Stimulated activated CD8-positive, alpha-beta memory T cell treated with anti-CD3 and anti-CD28 coated beads, Interleukin-7, amount 100 ng/mL, for 24 hours (primary cell): ENCODE measurements around the gene UNCX.

Experiments
- DNase-seq: peaks from one replicate; pipeline ENCODE4 v3.0.0-alpha.2; 2020; ENCODE audit warnings: low read depth

Gene UNCX

DNA sequence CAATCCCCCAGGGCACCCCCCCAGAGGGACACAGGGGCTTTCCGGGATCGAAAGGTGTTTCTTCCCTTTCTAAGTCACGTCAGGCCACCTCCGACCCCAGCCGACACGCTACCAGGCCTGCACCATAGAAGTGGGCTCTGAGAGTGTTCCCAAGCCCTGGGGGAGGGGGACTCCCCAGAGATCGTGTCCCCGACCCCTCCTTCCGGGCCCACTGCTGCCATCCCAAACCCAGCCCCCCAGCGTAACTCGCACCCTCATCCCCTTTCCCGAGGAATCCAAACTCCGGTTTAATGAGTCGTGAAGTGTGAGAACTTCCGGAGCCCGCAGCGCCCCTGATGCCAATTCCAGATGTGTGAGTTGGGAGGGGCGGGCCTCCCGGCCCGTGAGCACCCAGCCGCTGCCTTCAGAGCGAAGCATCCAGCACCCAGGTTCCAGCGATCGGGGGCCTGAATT, 11.3 kb downstream of the UNCX start:
- DNase-seq = no peak

DNA sequence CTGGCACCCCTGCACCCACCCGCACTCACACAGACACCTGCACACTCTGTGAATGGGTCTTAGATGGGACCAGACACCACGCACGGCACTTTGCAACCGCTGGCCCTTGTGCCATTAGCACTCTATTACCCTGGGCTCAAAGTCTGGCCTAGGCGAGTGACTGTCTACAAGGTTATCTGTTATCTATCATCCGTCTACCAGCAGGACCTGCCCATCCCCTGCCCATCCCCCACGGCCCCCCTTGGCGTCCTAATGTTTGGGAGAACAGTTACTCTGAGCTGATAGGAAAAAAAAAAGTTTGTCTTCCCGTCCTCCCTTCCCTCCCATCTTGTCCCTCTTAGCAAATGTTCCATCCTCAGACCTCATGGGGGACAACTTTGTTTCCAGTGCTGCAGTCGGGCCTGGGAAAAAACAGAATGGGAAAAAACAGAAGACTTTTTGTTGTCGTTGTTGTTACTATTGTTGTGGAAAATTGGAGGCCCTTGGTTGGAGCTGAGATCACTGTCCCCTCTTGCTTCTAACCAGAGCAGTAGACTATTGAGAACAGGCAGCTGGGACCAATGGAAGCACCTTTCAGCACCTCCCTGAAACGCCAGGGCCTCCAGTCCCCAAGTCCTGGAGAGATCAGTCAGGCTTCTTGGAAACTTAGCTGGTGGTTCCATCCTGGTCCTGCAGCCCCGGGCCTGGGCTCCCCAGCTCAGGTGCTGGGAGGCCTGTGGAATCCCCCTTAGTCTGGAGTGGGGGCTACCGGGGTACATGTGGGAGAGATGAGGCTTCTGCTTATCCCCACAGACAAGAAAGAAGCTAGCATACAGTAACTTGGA, 12.2 kb downstream of the UNCX start:
- DNase-seq = no peak

DNA sequence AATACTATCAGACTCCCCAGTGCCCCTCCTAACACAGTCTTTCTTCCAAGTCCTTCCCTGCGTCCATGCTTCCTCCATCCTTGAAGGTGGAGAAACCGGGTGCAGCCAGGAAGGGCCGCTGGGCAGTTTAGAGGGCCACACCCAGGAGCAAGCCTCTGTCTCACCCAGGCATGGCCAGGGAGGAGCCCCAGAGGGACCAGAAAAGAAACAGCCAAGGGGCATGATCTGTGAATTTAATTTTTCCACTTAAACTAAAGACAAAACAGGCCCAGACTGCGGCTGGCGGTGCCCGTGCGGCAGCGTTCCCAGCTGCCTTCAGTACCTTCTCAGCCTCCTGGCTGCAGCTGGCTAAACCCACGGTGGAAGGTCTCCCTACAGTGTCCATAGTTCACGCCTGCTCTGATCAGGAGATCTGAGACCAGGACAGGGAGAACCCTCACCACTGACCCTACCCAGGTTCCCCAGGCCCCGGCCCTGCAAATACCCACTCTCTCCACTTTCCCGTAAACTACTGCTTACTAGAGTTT, 12.9 kb downstream of the UNCX start:
- DNase-seq = no peak

DNA sequence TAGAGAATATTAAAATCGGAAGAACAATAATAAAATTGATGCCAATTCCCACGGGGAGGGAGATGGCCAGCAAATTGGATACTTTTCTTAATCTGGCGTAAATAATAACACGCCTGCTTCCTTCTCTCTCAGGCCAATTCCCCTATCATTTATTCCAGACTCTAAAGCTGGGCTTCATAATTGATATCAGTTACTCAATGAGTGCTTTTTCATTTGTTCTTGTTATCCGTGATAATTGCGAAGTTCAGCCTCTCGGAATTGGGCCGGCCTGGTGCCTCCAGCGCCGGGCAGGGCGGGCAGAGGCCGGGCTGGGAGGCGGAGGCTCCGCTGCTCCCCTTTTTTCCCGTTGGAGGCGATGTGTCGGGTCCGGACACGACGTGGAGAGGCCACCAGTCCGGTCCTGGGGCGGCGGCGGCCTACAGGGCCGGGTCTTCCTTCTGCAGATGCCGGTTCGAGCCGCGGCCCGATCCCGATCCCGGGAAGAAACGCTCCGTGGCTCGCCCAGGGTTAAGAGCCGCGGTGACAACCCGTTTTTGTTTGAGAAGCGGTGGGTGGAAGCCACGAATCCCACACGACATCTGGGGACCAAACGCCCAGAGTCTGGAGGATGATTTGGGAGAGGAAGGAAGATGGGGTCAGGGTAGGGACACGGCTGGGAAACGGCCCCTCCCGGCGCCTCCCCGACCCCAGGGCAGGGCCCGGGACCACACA, 13.6 kb downstream of the UNCX start:
- DNase-seq = no peak

DNA sequence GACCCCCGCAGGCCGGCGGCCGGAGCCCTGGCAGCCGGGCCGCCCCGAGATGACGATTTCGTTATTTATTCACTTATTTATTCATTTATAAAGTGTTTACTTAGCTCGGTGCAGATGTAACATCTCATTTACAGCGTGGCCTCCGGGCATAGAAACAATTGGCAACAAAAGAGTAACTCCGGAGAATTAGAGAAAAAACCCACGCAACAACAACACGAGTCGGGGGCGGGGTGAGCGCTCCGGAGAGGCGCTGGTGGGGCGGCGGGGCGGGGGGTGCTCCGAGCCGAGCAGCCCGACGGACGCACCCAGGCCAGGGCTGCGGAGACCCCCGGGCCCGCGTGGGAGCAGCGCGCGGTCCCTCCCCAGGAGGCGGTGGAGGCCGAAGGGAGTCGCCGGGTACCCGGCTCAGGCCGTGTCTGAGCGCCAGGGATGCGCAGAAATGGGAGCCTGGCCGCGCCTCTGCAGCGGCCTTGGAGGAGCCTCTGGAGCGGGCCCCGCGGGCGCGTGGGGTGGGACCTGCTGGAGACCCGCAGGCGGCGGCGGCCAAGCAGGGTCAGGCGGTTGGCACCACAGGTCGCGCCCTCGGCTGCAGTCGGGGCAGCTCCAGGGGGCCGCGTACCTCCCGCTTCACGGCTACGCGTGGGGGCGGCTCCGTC, 14.3 kb downstream of the UNCX start:
- no peak for DNase-seq

DNA sequence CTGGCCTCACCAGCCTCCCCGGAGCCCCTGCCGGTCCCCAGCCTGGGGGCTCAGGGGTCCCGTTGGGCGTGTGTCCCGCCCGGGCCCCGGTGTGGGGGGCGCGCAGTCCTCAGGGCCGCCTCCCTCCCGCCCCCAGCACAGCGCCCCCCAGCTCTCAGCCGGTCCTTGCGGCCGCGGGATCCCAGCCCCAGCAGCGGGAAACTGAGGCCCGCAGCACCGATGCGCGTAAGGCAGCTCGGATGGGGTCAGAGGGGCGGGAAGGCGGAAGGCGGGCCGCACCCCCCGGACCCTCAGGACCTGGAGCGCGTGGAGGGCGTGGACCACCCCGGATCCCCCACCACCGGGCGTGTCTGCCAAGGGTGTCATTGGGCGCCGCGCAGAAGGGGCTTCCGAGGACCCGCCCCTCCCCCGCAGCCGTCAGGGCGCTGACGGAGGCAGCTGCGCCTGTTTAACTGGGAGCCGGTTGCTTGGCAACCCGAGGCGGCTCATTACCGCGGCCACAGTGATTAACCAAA, 14.9 kb downstream of the UNCX start:
- DNase-seq = no peak

DNA sequence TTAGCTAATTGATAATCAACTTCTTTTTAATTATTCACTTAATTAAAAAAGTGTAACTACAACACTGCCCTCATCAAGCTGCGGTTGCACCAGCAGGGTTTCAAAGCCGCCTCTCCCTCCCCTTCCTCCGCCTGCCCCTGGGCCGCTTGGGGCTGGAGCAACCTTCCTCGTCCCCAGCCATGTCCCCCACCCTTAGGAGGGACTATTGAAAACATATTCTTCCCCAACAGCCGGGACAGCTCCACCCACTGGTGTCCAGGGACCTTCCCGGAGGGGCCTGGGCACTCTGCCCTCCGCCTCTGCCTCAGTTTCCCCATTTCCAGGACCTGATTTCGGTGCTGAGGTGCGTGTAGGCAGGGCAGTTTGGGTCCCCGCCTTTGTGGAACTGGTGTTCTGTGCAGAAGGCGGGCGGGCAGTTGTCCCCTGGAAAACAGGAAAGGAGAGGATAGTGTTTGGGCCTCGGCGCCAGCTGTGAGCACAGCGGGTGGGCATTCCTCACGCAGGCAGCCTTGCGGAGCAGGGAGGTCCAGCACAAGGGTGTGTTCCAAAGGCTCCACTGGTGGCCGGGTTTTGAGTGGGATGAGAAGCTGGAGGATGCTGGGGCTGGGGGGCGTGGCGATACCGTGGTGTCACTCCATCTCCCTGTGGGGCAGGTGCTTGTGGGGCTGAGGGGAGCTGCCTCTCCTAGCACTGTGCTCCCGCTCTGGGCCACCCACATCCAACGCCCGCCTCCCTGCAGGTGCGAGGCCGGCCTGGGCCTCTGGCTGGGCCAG, 15.7 kb downstream of the UNCX start:
- DNase-seq = no peak

DNA sequence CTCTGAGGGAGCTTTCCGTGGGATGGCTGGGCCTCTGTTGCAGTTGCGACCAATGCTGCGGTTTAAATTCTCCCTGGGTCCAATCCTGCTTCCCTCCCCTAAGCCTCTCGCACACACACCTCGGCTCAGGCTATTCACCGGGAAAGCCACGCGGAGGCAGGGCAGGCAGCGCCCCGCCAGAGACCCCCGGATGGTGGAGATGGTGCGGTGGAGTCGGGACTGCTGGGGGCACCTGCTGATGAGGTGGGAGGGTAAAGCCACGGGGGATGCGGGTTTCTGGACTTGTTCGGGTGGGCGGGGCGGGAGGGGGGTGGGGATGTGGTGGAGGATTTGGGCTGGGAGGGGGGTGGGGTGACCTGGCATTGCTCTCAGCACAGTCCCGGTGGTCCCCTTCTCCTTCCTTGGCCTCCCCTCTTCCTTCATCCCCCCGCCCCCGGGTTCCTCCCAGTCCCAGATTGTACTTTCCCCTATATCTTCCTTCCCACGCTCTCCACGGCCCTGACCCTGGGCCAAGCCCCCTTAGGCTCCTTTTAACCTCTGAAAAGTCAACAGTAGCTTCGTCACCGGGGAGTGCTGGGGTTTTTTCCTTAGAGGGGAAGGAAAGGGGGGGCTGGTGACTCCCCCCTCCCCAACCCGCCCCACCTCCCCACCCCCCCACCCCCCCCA, 16.4 kb downstream of the UNCX start:
- DNase-seq = no peak

DNA sequence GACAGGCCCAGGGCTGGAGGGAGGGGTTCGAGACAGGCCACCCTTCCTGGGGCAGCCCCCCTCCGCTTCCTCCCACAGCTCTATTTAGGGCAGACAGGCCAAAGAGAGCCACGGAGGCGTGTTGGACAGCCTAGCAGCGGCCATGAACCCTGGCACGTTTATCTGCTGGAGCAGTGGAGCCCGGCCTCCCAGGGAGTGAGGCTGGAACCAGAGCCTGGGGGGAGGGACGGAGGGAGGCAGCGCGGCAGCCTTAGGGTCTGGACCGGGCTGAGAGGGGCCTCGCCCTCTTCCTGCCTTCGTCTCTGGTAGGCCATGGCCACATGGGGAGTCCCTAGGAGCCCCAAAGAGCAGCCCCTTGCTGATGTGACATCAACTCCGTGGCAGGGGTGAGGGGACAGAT, 17.1 kb downstream of the UNCX start:
- no peak for DNase-seq

DNA sequence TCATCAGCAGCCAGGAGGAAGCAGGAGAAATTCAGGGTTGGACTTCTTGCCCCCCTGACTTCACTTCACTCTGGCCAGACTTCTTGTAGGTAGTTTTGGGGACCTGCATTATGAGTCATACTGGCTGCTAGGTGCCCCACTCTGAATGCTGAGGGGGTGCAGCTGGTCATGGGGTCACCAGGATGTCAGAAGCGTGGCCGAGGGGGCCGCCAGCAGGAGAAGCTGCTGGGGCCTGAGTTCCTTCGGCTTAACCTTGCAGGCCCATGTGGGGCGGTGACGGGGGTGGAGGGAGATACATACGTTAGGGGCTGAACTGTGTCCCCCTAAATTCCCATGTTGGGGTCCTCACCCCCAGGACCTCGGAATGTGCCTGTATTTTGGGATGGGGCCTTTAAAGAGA, 18.2 kb downstream of the UNCX start:
- DNase-seq = no peak

DNA sequence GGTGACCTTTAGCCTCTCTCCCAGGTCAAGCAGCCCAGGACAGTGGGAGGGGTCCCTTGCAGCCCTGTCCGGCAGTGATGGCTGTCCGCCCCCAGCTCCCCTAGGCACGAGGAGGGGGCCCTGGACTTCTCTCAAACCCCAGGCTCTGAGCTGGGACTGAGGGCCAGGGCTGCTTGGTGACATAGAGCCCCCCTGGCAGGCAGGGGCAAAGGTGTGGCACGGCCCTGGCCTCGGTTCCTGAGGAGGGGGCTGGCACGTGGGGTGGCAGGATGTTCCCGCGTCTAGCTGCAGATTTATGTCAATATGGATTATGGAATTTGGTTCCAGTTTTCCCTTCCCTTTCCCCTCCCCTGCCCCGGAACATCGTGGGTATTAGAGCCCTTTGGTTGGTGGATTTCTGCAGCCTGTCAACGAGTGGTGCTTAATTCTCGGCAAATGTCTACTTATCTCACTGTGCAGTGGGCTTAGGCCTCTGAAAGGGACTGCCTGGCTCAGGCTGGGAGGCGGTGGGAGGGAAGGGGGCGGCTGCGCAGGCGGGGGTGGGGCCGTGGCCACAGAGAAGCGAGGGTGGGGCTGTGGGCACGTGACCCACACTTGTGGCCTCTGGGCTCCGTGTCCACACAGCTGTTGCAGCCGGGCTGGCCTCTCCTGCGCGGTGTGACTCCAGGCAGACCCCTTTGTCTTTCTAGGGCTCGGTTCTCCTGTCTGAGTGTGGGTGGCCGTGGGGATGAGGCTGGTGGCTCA, 19.3 kb downstream of the UNCX start:
- DNase-seq = no peak

DNA sequence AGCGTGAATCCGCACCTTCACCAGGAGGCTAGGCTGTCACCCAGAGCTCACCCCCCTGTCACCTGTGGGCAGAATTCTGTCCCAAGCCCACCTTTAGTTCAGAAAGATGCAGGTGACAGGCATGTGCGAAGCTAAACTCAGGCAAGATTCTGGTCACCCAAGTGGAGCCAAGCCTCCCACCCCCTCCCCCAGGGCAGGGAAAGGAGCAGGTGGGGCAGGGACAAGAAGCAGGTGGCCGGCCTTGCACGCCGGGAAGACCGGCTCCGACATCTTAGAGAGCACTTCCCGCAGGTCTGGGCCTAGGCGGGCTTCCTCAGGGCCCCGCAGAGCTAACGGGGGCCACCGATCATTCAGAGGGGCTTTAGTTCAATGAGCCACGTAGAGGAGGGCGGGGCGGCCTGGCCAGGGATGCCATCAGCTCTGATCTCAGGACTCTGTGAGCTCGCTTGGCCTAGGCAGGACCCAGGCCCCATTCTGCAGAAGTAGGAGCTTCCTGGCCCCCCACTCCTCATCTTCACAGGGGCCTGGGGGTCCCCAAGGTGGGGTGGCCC, 19.9 kb downstream of the UNCX start:
- DNase-seq = no peak

DNA sequence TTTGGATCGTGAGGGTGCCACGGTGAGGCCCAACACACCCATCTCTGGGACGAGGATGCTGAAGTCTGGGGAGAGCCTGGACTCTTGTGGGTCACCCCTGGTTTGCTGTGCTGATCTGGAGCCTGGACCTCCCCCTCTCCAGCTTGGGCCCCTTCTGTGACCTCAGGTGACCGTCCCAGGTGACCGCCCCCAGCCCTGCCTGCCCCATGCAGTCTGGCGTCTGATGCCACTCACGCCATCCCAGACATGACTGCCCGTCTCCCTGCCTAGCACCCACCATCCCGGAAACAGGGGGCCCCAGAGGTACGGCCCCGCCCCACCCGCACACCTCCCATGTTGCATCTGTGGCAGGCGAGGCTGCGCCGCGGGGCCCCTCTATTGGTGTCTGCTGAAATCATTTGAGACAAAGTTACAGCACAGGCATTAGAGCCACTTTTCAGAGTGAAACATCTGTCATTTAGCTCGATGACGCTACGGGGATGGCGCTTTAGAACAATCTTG, 21.1 kb downstream of the UNCX start:
- DNase-seq = no peak

DNA sequence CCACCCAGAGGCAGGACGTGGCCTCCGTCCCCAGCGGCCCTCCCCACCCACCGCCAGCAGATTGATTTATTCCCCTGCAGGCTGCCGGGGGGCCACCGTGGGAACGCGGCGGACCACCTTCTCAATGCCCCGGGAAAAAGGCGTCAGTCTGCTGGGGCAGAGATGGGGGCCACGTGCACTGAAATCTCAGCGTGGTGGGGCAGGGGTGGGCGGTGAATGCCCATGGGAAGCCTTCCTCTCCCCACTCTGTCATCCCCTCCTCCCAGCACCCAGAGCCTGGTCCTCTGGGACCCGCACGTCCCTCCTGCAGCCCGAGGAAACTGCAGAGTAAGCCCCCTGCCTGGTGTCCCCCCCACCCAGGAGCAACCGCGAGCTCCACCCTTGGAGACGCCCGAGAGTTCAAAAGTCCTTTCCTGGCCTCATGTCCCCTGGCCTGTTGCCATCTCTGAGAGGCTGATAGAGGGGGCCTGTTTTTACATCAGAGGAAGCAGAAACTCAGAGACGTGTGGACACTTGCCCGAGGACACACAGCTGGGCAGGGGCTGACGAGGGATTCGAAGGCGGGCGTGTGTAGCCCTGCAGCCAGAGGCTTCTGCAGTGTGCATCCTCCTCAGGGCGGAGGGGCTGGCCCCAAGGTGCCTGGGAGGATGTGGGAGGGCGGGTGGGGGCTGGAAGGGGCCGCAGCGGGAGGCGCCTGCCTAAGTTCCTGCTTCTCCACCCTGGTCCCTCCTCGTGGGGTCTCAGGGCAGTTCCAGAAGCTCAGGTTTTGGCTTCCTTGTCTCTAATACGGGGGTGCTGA, 21.8 kb downstream of the UNCX start:
- DNase-seq = no peak

DNA sequence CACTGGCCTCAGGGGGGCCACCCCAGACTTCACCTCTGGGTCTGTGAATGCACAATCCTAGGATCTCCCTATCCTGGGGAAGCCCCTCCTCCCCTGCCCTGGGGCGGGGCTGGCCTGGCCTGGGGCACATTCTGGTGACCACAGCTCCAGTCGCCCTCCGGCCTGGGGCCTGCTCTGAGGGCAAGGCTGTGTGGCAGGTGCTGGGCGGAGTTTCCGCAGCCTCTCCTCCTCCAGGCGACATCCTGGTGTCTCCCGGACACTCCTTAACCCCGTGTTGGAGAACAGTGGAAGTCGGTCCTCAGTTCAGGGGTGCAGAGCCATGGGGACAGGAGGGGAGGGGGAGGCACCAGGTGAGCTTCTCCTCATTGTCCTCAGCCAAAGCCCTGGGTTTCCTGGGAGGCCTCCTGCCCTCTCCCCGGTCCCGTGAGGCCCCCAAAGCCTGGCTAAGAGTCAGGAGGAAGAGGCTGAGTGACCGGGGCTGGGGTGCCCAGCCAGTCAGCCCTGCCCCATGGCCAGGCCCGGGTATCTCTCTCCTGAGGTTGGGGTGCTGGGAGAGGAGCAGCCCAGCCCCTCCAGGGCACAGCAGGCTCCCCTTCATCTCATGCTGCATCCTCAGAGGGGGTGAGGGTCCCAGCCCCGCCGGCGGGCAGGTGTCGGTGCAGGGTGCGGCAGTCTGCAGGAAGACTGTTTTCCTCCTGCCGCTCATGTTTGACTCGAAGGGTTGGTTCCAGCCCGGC, 22.6 kb downstream of the UNCX start:
- no peak for DNase-seq

DNA sequence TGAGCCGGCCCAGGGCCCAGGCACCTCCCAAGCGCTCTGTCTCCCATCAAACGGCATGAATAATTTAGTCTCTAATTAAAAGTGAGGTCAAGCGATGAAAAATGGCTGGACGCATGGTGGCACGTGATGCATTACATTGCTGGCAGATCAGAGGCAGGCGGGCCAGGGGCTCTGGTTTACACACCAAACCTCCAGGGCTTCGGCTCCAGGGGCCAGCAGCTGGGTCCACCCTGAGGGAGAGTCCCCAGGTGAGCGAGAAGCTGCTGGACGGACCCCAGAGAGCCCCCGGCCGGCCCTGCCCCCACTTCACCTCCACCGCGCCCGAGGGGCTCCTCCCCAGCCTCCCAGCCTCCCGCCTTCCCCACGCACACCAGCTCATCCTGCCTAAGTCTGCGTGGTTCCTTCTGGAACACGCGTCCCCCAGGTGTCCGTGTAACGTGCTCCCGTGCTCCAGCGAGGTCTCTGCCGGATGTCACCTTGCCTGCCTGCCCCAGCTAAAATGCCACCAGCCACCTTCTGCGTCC, 23.2 kb downstream of the UNCX start:
- DNase-seq = no peak

DNA sequence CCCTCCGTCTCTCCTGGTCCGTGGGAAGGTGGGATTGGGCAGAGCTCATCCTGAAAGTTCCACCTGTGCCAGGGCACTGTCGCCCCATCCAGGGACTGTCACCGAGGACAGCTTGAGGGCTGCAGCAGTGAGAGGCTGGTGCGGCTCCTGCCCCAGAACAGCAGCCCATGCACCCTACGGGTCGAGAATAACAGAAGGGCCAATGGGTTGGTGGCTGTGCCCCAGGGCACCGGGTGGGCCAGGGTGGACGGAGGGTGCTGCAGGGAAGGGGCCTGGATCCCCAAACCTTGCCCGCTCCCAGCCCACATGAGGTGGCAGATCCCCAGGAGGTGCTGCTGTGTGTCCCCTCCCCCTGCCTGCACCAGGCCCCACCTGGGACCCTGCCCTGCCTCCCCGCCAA, 23.9 kb downstream of the UNCX start:
- DNase-seq = no peak

DNA sequence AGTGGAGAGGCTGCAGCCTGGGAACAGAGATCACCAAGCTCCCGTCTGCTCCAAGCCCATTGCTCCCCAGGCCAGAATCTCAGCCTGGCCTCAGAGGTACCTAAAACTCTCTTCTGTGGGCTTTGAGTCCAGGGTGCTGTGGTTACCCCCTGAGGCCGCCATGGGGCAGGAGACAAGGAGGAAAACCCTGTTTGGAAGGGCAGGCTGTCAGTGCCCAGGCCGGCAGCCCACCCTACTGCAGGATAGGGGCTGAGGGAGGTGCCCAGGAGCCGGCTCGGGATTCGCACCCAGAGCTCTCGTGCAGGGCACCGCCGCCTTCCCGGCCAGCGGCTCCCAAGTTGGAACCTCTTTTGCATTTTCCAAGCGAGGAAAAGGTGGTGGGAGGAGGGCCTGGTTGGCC, 24.5 kb downstream of the UNCX start:
- DNase-seq = no peak
